Vagina (tissue), 2 donors: Measurements from ENCODE around the gene GPR55. TPM values are rescaled to one million over a fixed set of nuclear protein-coding genes. Genes with fewer than 3 reads are reported as not detected.

Source experiments
- DNase-seq, 2 donors: peaks; one replicate each; pipeline ENCODE4 v3.0.0-alpha.2; 2017; ENCODE audit errors: extremely low spot score in 2 of 2
- H3K27ac ChIP-seq: fragments of 200-600 bp; sonication (generic); one replicate; pipeline ENCODE4 v1.5.1; 2019
- H3K27me3 ChIP-seq: fragments of 200-600 bp; sonication (generic); one replicate; pipeline ENCODE4 v1.5.1; 2019
- H3K36me3 ChIP-seq, 2 donors: fragments of 200-600 bp; sonication (generic); one replicate each; pipeline ENCODE4 v1.5.1; 2017 to 2019
- H3K4me1 ChIP-seq: fragments of 200-600 bp; sonication (generic); one replicate; pipeline ENCODE4 v1.5.1; 2019
- H3K4me3 ChIP-seq, 2 donors: fragments of 200-600 bp; sonication (generic); 1 replicate in 1 of 2; 2 replicates in 1 of 2; pipeline ENCODE4 v1.5.1; 2016 to 2019
- H3K9me3 ChIP-seq: fragments of 200-600 bp; sonication (generic); one replicate; pipeline ENCODE4 v1.5.1; 2019
- CTCF ChIP-seq, 3 experiments: fragments of 450-650 bp in 2 of 3; fragments of 200-600 bp in 1 of 3; sonication (generic) in 1 of 3; IDR thresholded peaks; one replicate each; pipeline ENCODE4 v1.5.1; 2017 to 2019; ENCODE audit warnings: antibody characterized with exemption in 3 of 3, mild to moderate bottlenecking in 2 of 3, moderate library complexity in 2 of 3
- POLR2A ChIP-seq, 2 donors: fragments of 450-650 bp; IDR thresholded peaks; one replicate each; pipeline ENCODE4 v1.6.1; 2017; ENCODE audit warnings: antibody characterized with exemption in 2 of 2, mild to moderate bottlenecking in 2 of 2, moderate library complexity in 2 of 2
- POLR2AphosphoS5 ChIP-seq, 2 donors: sonication (generic); formaldehyde crosslinking; IDR thresholded peaks; one replicate each; pipeline ENCODE4 v1.9.0; 2017; ENCODE audit warnings: antibody characterized with exemption in 2 of 2, mild to moderate bottlenecking in 2 of 2, low read depth in 1 of 2; ENCODE audit not compliant: insufficient read depth in 1 of 2
- intact Hi-C: fragments of 100-400 bp; cut with DNase I; formaldehyde crosslinking; loops from one replicate; pipeline ENCODE4 v1.15.1; 2023
- total RNA-seq: library from RNA; depleted of rRNA; stranded (reverse); fragments of >200 nt; gene quantifications from one replicate; pipeline ENCODE4 v1.2.3, GENCODE V29; 2016

GPR55 gene
- total RNA-seq, 1 donor from 2014 or later = 2.7 TPM

GRCh38 chr2:230896346-230897115, 28.5 kb downstream of the GPR55 start:
- intact Hi-C loops = no loop called here
- Histone ChIP-seq H3K4me3 (no peak overlapping the region), H3K27me3 (no peaks in the 10 kb centered on the region), H3K36me3 (no peaks in the 10 kb centered on the region), H3K4me1 (no peaks in the 10 kb centered on the region), H3K27ac (no peak overlapping the region), H3K9me3 (no peaks in the 10 kb centered on the region)
- TF ChIP-seq POLR2A (IDR thresholded peaks at IDR 0.05) = no peak
- no peak for TF ChIP-seq POLR2AphosphoS5 (IDR thresholded peaks at IDR 0.05; ENCODE audit: insufficient read depth in 1 of 2, low read depth in 1 of 2)
- no peak for TF ChIP-seq CTCF (IDR thresholded peaks at IDR 0.05)
- DNase-seq = peak; percentile 69 to 95

GRCh38 chr2:230895536-230896345, 29.3 kb downstream of the GPR55 start:
- no peaks in the 10 kb centered on the region for H3K27me3 ChIP-seq
- H3K27ac ChIP-seq = no peak overlapping the region
- intact Hi-C loops = no loop called here
- no peaks in the 10 kb centered on the region for H3K36me3 ChIP-seq
- TF ChIP-seq POLR2A (IDR thresholded peaks at IDR 0.05) = no peak
- TF ChIP-seq POLR2AphosphoS5 (IDR thresholded peaks at IDR 0.05; ENCODE audit: insufficient read depth in 1 of 2, low read depth in 1 of 2) = no peak
- no peak for TF ChIP-seq CTCF (IDR thresholded peaks at IDR 0.05)
- H3K9me3 ChIP-seq = no peaks in the 10 kb centered on the region
- no peaks in the 10 kb centered on the region for H3K4me1 ChIP-seq
- H3K4me3 ChIP-seq = no peak overlapping the region
- DNase-seq = peak in 1 of 2 donors; percentile 44

GRCh38 chr2:230893841-230894781, 30.9 kb downstream of the GPR55 start:
- Histone ChIP-seq H3K36me3 (no peaks in the 10 kb centered on the region), H3K27ac (no peak overlapping the region), H3K27me3 (no peaks in the 10 kb centered on the region), H3K4me1 (no peaks in the 10 kb centered on the region), H3K4me3 (no peak overlapping the region), H3K9me3 (no peaks in the 10 kb centered on the region)
- no peak for DNase-seq
- TF ChIP-seq CTCF (IDR thresholded peaks at IDR 0.05) (no peak), POLR2A (IDR thresholded peaks at IDR 0.05) (no peak), POLR2AphosphoS5 (IDR thresholded peaks at IDR 0.05; ENCODE audit: insufficient read depth in 1 of 2, low read depth in 1 of 2) (no peak)
- intact Hi-C loops = no loop called here

- Histone ChIP-seq H3K36me3 (no peaks in the 10 kb centered on the region), H3K9me3 (no peaks in the 10 kb centered on the region), H3K4me1 (no peaks in the 10 kb centered on the region), H3K4me3 (no peak overlapping the region), H3K27ac (no peak overlapping the region), H3K27me3 (no peaks in the 10 kb centered on the region)
- intact Hi-C loops = no loop called here
- DNase-seq = no peak
- no peak for TF ChIP-seq POLR2A (IDR thresholded peaks at IDR 0.05)
- no peak for TF ChIP-seq CTCF (IDR thresholded peaks at IDR 0.05)
- TF ChIP-seq POLR2AphosphoS5 (IDR thresholded peaks at IDR 0.05; ENCODE audit: insufficient read depth in 1 of 2, low read depth in 1 of 2) = no peak
These were observed 31.7 kb downstream of the GPR55 start for GRCh38 chr2:230893338-230893737.
